ENCODE results near the gene SPATA9. TPM values are rescaled to one million over a fixed set of nuclear protein-coding genes. Genes with fewer than 3 reads are reported as not detected.
"Not testable (repeated sequence)": the region's sequence is repeated elsewhere in the genome, so short reads cannot be mapped to it uniquely, and the experiment has no call there.

Gene SPATA9
- polyA plus RNA-seq, 1 donor: 1.4 TPM

GRCh38 chr5:95672641-95673040, 10.2 kb downstream of the SPATA9 start:
- DNase-seq: no peak

- no peak for DNase-seq
Observed at GRCh38 chr5:95671826-95672225, 11.0 kb downstream of the SPATA9 start.

- no peak for DNase-seq
Observed at GRCh38 chr5:95670568-95670967, 12.2 kb downstream of the SPATA9 start.

GRCh38 chr5:95669985-95670384, 12.8 kb downstream of the SPATA9 start:
- no peak for DNase-seq

- DNase-seq: peak; percentile 75
Observed at GRCh38 chr5:95669540-95669939, 13.3 kb downstream of the SPATA9 start.

- no peak for DNase-seq
Observed at GRCh38 chr5:95668728-95669127, 14.1 kb downstream of the SPATA9 start.

GRCh38 chr5:95668216-95668615, 14.6 kb downstream of the SPATA9 start:
- no peak for DNase-seq

- no peak for DNase-seq
Observed at GRCh38 chr5:95667678-95668077, 15.1 kb downstream of the SPATA9 start.

- no peak for DNase-seq
Observed at GRCh38 chr5:95667061-95667618, 15.7 kb downstream of the SPATA9 start.

- DNase-seq: no peak
Observed at GRCh38 chr5:95664204-95664786, 18.5 kb downstream of the SPATA9 start.

- no peak for DNase-seq
Observed at GRCh38 chr5:95662946-95663345, 19.8 kb downstream of the SPATA9 start.

GRCh38 chr5:95660060-95660459, 22.7 kb downstream of the SPATA9 start:
- DNase-seq: no peak

- no peak for DNase-seq
Observed at GRCh38 chr5:95655575-95655974, 27.2 kb downstream of the SPATA9 start.

- DNase-seq: no peak
Observed at GRCh38 chr5:95654196-95654595, 28.6 kb downstream of the SPATA9 start.

GRCh38 chr5:95652849-95653248, 29.9 kb downstream of the SPATA9 start:
- DNase-seq: no peak

GRCh38 chr5:95649842-95650620, 32.8 kb downstream of the SPATA9 start:
- no peak for DNase-seq

- DNase-seq: no peak
Observed at GRCh38 chr5:95649274-95649673, 33.5 kb downstream of the SPATA9 start.

GRCh38 chr5:95647886-95648860, 34.6 kb downstream of the SPATA9 start:
- DNase-seq: no peak

- peak; percentile 95 for DNase-seq
Observed at GRCh38 chr5:95646569-95647431, 36.0 kb downstream of the SPATA9 start, which contains the start of gene RFESD. Gene RFESD (plus strand): TSS chr5:95646777. CDS start chr5:95652272, 5,495 bp downstream.

- not testable (repeated sequence) for DNase-seq
Observed at GRCh38 chr5:95646226-95646568, 36.6 kb downstream of the SPATA9 start.

- peak; percentile 51 for DNase-seq
Observed at GRCh38 chr5:95644351-95645042, 38.3 kb downstream of the SPATA9 start.

All from hindlimb muscle (tissue), 1 donor.